ENCODE measurements around the gene IL1RAPL2. TPM values are rescaled to one million over a fixed set of nuclear protein-coding genes. Genes with fewer than 3 reads are reported as not detected.
A peak's percentile ranks its signal among the peaks of the same experiment; 100 is the strongest.

Gene IL1RAPL2
- total and polyA plus RNA-seq, 8 donors: 0.13 to 1.1 (median 0.47) TPM; not detected in 2

- Histone ChIP-seq H3K27me3 (no peaks in the 10 kb centered on the region), H3K9me3 (no peaks in the 10 kb centered on the region), H3K4me3 (no peak overlapping the region), H3K4me1 (no peaks in the 10 kb centered on the region), H3K27ac (no peak overlapping the region), H3K36me3 (no peaks in the 10 kb centered on the region)
- TF ChIP-seq, protein P1, sequence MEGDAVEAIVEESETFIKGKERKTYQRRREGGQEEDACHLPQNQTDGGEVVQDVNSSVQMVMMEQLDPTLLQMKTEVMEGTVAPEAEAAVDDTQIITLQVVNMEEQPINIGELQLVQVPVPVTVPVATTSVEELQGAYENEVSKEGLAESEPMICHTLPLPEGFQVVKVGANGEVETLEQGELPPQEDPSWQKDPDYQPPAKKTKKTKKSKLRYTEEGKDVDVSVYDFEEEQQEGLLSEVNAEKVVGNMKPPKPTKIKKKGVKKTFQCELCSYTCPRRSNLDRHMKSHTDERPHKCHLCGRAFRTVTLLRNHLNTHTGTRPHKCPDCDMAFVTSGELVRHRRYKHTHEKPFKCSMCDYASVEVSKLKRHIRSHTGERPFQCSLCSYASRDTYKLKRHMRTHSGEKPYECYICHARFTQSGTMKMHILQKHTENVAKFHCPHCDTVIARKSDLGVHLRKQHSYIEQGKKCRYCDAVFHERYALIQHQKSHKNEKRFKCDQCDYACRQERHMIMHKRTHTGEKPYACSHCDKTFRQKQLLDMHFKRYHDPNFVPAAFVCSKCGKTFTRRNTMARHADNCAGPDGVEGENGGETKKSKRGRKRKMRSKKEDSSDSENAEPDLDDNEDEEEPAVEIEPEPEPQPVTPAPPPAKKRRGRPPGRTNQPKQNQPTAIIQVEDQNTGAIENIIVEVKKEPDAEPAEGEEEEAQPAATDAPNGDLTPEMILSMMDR (IDR thresholded peaks at IDR 0.05): no peak
- intact Hi-C loops (cut with DNase I): no loop called here
- DNase-seq: no peak
- ATAC-seq: no peak
Measured at GRCh38 chrX:105695451-105695850, 1129.5 kb downstream of the IL1RAPL2 start.

DNA sequence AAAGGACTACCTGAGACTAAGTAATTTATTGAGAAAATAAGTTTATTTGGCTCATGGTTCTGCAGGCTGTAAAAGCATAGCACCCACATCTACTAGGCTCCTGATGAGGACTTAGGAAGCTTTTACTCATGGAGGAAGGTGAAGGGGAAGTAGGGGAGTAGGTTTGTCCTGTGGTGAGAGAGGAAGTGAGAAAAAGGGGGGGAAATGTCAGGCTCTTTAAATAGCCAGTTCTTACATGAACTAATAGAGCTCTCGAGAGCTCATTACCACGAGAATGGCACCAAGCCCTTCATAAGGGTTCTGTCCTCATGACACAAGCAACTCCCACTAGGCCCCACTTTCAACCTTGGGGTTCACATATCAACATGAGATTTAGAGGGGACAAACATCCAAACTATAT lies 1130.9 kb downstream of the IL1RAPL2 start:
- no peaks in the 10 kb centered on the region for H3K9me3 ChIP-seq
- no peaks in the 10 kb centered on the region for H3K36me3 ChIP-seq
- intact Hi-C loops (cut with DNase I): no loop called here
- TF ChIP-seq, protein P1 (IDR thresholded peaks at IDR 0.05): no peak
- DNase-seq (no peak), ATAC-seq (no peak)
- H3K4me1 ChIP-seq: no peaks in the 10 kb centered on the region
- peaks cover 0 to 1% of the 10 kb centered on the region in 2 donors for H3K27me3 ChIP-seq
- no peak overlapping the region for H3K27ac ChIP-seq
- H3K4me3 ChIP-seq: no peak overlapping the region

- H3K4me1 ChIP-seq: no peaks in the 10 kb centered on the region
- no peak overlapping the region for H3K4me3 ChIP-seq
- H3K9me3 ChIP-seq: no peaks in the 10 kb centered on the region
- H3K27ac ChIP-seq: no peak overlapping the region
- no peak for ATAC-seq
- no peaks in the 10 kb centered on the region for H3K36me3 ChIP-seq
- TF ChIP-seq, protein P1 (IDR thresholded peaks at IDR 0.05): no peak
- intact Hi-C loops (cut with DNase I): no loop called here
- DNase-seq: no peak
- H3K27me3 ChIP-seq: peaks cover 0 to 2% of the 10 kb centered on the region in 2 donors
Measured at GRCh38 chrX:105697984-105698781, 1132.2 kb downstream of the IL1RAPL2 start.

GRCh38 chrX:105700331-105700730 lies 1134.3 kb downstream of the IL1RAPL2 start:
- no peak for ATAC-seq
- no peak overlapping the region for H3K27ac ChIP-seq
- DNase-seq: no peak
- H3K4me1 ChIP-seq: no peaks in the 10 kb centered on the region
- no peaks in the 10 kb centered on the region for H3K36me3 ChIP-seq
- H3K4me3 ChIP-seq: no peak overlapping the region
- peaks cover 0 to 2% of the 10 kb centered on the region in 2 donors for H3K27me3 ChIP-seq
- H3K9me3 ChIP-seq: no peaks in the 10 kb centered on the region
- intact Hi-C loops (cut with DNase I): no loop called here
- TF ChIP-seq, protein P1 (IDR thresholded peaks at IDR 0.05): no peak

DNA sequence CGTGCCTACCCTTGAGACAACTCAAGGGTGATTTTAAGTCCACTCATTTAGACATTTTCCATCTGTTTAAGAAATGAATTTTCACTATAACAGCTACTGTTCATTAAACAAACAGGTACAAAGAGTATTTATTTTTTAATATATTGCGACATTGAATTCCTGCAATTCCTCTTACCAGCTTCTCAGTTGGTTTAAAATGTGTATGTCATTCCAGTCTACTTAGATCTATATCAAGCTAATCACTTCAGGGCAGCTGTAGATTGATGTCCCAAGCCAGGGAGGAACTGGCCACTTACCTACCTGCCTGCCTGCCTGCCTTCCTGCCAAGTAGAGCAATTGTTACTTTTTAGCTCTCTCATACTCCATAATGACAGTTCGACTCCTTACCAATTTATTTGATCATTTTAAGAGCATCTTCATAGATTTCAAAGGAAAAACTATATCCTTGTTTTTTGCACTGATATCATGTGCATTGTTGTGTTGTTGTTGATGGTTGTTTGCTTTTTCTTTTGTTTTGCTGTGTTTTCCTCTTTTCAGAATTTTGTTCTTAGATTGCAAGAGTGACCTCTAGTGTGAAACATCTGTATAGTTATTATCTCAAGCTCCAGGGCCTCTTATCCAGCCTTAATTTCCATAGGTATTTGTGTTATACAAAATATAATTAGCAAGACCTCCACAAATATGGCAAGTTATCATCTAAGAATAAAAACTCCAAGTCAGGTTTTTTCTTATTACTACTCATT lies 1135.5 kb downstream of the IL1RAPL2 start:
- H3K36me3 ChIP-seq: no peaks in the 10 kb centered on the region
- no peak overlapping the region for H3K4me3 ChIP-seq
- H3K9me3 ChIP-seq: no peaks in the 10 kb centered on the region
- peaks cover 0 to 2% of the 10 kb centered on the region in 2 donors for H3K27me3 ChIP-seq
- intact Hi-C loops (cut with DNase I): no loop called here
- no peak overlapping the region for H3K27ac ChIP-seq
- TF ChIP-seq, protein P1 (IDR thresholded peaks at IDR 0.05): peak in 1 of 2 donors; percentile 14
- ATAC-seq: peak; percentile 64
- no peak for DNase-seq
- no peaks in the 10 kb centered on the region for H3K4me1 ChIP-seq
